ENCODE measurements around the gene CEP104. TPM values are rescaled to one million over a fixed set of nuclear protein-coding genes. Genes with fewer than 3 reads are reported as not detected.

Gene CEP104
- total RNA-seq, 1 donor from 2014 or later: 32.3 TPM

GRCh38 chr1:3838788-3839187 lies 18.2 kb downstream of the CEP104 start:
- intact Hi-C loops (cut with DNase I): no loop called here

DNA sequence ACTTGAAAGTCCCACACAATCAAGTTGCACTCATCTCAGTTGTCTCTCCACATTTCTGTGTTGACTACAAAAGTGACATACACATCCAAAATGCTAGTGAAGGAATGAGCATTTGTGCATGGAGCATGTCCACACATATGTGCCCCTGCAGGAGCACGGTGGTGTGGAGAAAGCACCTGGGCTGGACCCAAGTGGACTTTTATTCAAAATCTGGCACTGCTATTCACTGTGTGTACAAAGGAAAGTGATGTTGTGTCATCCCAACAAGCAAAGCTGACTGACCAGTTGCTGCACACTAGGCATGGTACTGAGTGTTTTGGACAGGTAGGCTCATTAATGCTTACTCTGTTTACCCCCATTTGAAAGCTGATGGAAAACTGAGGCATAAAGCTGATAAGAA lies 19.3 kb downstream of the CEP104 start:
- intact Hi-C loops (cut with DNase I): no loop called here
- ATAC-seq (ENCODE audit: poor library complexity) (no peak), DNase-seq (no peak)

More at GRCh38 chr1:3838788-3839187, 18.2 kb downstream of the CEP104 start:
- DNase-seq (no peak), ATAC-seq (ENCODE audit: poor library complexity) (no peak)

GRCh38 chr1:3837200-3837599 lies 19.8 kb downstream of the CEP104 start:
- ATAC-seq (ENCODE audit: poor library complexity) (no peak), DNase-seq (no peak)
- intact Hi-C loops (cut with DNase I): no loop called here

DNA sequence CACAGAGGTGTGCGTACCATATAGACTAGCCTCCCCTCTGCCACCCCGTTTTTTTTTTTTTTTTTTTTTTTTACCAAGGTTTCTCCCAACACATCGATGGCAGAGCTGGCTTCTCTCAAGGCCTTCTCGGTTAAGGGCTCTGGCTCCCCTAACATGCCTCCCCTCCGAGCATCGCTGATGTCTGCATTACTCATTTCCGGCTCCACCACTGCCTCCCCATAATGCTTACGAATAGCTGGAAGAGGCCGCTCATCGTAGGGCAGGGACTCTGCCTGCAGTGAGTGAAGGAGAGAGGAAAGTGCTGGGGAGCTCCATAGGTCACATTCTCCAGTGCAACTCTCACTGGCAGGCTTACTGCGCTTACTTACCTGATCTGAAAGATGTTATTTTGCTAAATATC lies 20.6 kb downstream of the CEP104 start:
- intact Hi-C loops (cut with DNase I): no loop called here
- ATAC-seq (ENCODE audit: poor library complexity) (no peak), DNase-seq (no peak)

DNA sequence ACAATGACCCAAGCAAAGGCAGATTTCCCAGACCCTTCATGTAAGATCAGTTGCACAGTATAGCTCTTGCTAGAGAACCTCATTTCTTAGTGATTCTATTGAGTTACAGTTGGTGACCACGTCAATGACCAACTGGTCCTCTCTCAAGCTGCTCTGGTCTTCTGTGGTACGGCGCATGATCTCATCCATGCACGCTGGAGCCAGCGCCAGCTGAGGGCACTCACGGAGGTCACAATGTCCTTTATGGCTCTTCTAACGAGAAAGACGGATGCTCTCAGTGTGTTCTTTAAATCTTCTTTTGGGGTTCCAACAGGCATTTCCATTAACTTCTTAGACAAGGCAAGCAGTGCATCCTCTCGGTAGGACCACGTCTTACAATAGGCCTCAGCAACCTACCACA lies 22.3 kb downstream of the CEP104 start:
- ATAC-seq (ENCODE audit: poor library complexity) (no peak), DNase-seq (no peak)
- intact Hi-C loops (cut with DNase I): loop anchor here (2.0 kb wide), 1 partner anchor 24 kb away; no protein-coding TSS in a partner anchor

DNA sequence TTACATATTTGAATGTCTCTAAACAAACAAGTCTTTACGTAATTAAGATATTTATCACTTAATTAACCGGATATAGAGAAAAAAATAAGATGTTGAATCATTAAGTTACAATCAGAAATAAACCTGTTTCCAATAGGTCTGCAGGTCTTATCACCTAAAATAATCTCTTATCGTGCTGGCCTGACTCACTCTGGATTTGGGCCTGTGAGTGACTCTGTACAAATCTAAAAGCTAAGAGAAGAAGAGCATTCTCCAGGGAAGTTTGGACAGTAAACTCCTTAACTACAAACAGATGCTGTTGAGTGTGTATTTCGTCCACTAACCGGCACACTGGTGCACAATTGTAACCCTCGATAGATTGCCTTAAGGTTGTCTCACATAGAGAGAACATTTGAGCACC lies 25.3 kb downstream of the CEP104 start:
- no peak for DNase-seq
- intact Hi-C loops (cut with DNase I): no loop called here
- ATAC-seq (ENCODE audit: poor library complexity): no peak

GRCh38 chr1:3828391-3828790 lies 28.6 kb downstream of the CEP104 start:
- ATAC-seq (ENCODE audit: poor library complexity): no peak
- intact Hi-C loops (cut with DNase I): no loop called here

DNA sequence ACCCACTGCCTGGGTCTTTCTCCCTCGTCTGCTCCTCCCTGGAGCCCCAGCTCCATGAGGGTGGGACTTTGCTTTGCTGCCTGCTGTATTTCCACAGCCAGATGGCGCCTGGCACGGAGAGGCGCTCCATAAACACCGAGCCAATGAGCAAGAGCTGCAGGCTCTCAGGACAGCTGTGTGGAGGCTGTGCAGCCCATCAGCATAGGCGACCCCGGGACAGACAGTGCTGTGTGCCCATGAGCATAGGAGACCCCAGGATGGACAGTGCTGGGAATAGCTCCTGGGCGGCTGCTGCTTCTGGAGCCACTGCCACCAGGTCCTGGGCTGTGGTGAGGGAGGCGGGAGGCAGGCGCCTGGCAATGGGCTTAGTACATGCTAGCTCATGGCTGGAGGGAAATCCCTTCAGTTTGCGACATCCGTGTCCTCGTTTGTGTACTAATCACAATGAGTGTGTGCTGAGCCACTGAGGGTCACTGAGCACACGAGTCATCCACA lies 29.2 kb downstream of the CEP104 start:
- intact Hi-C loops (cut with DNase I): no loop called here
- no peak for ATAC-seq (ENCODE audit: poor library complexity)
- DNase-seq: no peak

More at GRCh38 chr1:3828391-3828790, 28.6 kb downstream of the CEP104 start:
- DNase-seq: no peak

GRCh38 chr1:3825356-3825755 lies 31.7 kb downstream of the CEP104 start:
- ATAC-seq (ENCODE audit: poor library complexity) (no peak), DNase-seq (no peak)
- intact Hi-C loops (cut with DNase I): no loop called here

DNA sequence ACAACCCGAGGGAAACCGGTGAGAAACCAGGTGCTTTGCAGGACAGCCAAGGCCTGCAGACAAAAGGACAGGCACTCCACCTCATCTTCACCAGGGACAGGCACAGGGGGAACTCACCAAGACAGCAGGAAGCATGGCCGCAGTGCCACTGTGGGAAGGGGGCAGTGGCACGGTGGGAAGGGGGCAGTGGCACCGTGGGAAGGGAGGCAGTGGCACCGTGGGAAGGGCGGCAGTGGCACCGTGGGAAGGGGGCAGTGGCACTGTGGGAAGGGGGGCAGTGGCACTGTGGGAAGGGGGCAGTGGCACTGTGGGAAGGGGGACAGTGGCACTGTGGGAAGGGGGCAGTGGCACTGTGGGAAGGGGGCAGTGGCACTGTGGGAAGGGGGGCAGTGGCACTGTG lies 32.4 kb downstream of the CEP104 start:
- ATAC-seq (ENCODE audit: poor library complexity) (no peak), DNase-seq (no peak)
- intact Hi-C loops (cut with DNase I): no loop called here

DNA sequence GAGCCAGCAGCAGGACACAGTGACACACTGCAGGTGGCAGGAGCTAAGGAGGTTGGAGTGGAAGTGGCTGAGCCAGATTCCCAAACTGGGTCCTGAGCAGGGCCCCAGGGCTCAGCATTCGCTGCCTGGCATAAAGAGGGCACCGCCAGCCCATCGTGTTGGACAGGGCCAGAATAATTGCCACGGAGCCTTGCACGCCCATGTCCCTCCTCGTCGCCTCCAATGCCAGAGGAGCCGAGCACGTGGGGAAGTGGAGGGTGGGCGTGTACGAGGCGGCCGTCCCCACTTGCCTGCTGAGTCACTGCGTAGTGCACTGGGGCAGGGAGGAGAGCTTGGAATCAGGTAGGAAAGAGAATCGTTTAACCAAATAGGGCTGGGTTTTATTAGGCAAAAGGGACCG lies 34.6 kb downstream of the CEP104 start:
- ATAC-seq (ENCODE audit: poor library complexity): no peak
- intact Hi-C loops (cut with DNase I): no loop called here

GRCh38 chr1:3821908-3822307 lies 35.1 kb downstream of the CEP104 start:
- ATAC-seq (ENCODE audit: poor library complexity) (no peak), DNase-seq (no peak)
- intact Hi-C loops (cut with DNase I): no loop called here

More for the DNA sequence above, 34.6 kb downstream of the CEP104 start:
- DNase-seq: no peak

GRCh38 chr1:3821447-3821846 lies 35.6 kb downstream of the CEP104 start:
- DNase-seq (no peak), ATAC-seq (ENCODE audit: poor library complexity) (no peak)
- intact Hi-C loops (cut with DNase I): no loop called here

GRCh38 chr1:3821004-3821403 lies 36.0 kb downstream of the CEP104 start:
- no peak for DNase-seq
- no peak for ATAC-seq (ENCODE audit: poor library complexity)
- intact Hi-C loops (cut with DNase I): no loop called here

GRCh38 chr1:3820316-3820715 lies 36.7 kb downstream of the CEP104 start:
- no peak for ATAC-seq (ENCODE audit: poor library complexity)
- intact Hi-C loops (cut with DNase I): no loop called here

DNA sequence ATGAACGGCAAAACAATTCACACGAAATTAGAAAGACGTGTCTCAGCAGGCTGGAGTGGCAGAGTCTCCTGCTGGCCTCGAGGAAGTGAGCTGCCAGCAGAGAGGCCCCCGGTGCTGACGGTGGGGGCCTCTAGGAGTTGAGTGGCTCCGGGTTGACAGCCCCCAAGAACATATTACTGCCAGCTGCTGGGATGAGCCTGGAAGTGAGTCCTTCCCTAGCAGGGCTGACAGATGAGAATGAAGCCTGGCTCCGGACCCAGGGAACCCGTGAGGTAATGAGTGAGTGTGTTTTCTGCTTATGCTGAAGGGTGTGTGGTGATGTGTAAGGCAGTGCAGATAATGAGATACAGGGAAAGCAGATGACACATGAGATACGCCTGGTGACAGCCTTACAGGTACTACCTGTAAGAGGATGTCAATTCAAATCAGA lies 37.2 kb downstream of the CEP104 start:
- no peak for ATAC-seq (ENCODE audit: poor library complexity)
- intact Hi-C loops (cut with DNase I): no loop called here

More at GRCh38 chr1:3820316-3820715, 36.7 kb downstream of the CEP104 start:
- no peak for DNase-seq

GRCh38 chr1:3817821-3818597 lies 39.0 kb downstream of the CEP104 start:
- DNase-seq: no peak
- no peak for ATAC-seq (ENCODE audit: poor library complexity)

More for the DNA sequence above, 37.2 kb downstream of the CEP104 start:
- no peak for DNase-seq

GRCh38 chr1:3817138-3817740 lies 39.8 kb downstream of the CEP104 start:
- no peak for ATAC-seq (ENCODE audit: poor library complexity)
- DNase-seq: no peak

More at GRCh38 chr1:3817821-3818597, 39.0 kb downstream of the CEP104 start:
- intact Hi-C loops (cut with DNase I): no loop called here

DNA sequence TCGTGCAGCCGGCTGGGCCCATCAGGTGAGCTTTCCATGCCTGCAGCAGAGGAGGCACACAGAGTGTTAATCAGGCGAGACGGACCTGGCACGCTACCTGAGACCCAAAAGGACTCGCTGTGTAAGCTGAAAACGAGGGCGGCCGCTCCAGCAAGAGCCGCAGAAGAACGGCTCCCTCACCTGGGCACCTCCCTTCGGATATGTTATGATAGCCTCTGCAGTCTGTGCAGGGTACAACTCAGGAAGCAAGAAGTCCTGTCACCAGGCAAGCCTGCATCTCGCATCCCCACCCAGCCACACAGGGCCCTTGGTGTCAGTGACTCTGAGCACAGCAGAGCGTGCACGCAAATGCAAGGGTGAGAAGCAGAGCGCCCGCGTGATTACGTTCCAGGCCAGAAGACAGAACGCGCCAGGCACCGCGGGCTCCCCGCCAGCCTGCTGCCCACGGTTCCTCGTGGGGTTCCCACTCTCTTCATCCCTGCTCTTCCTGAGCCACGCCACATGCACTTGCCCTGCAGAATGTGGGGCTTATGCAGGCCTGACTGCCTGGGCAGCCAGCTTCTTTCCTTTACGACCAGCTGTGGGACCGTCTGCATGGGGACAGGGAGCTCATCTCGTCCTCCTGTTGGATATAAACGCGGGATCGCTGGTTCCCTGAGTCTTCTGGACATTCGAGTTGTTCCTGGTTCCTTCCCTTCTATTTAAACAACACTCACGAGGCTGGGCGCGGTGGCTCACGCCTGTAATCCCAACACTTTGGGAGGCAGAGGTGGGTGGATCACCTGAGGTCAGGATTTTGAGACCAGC lies 40.5 kb downstream of the CEP104 start:
- DNase-seq (no peak), ATAC-seq (ENCODE audit: poor library complexity) (no peak)
- intact Hi-C loops (cut with DNase I): no loop called here

More at GRCh38 chr1:3817138-3817740, 39.8 kb downstream of the CEP104 start:
- intact Hi-C loops (cut with DNase I): no loop called here
